Endothelial cell (in vitro differentiated cells): ENCODE measurements around the gene TOB2. TPM values are rescaled to one million over a fixed set of nuclear protein-coding genes. Genes with fewer than 3 reads are reported as not detected.
"Not testable (repeated sequence)": the region's sequence is repeated elsewhere in the genome, so short reads cannot be mapped to it uniquely, and the experiment has no call there.

Experiments
- DNase-seq: peaks from one replicate; pipeline ENCODE4 v3.0.0; 2021; ENCODE audit warnings: low spot score
- H3K27ac Mint-ChIP-seq: one replicate; pipeline ENCODE4 v1.8.0; 2021; ENCODE audit warnings: mixed read lengths, inconsistent platforms; ENCODE audit not compliant: unreplicated experiment
- H3K27me3 Mint-ChIP-seq: one replicate; pipeline ENCODE4 v1.8.0; 2021; ENCODE audit warnings: mild to moderate bottlenecking, moderate library complexity, mixed read lengths, inconsistent platforms; ENCODE audit not compliant: unreplicated experiment
- H3K36me3 Mint-ChIP-seq: one replicate; pipeline ENCODE4 v1.8.0; 2021; ENCODE audit warnings: mild to moderate bottlenecking, low read depth, mixed read lengths, inconsistent platforms; ENCODE audit not compliant: unreplicated experiment
- H3K4me1 Mint-ChIP-seq: one replicate; pipeline ENCODE4 v1.8.0; 2021; ENCODE audit warnings: mild to moderate bottlenecking, mixed read lengths, inconsistent platforms; ENCODE audit not compliant: unreplicated experiment
- H3K4me3 Mint-ChIP-seq: one replicate; pipeline ENCODE4 v1.8.0; 2021; ENCODE audit warnings: mild to moderate bottlenecking, mixed read lengths, inconsistent platforms; ENCODE audit not compliant: unreplicated experiment
- H3K9me3 Mint-ChIP-seq: one replicate; pipeline ENCODE4 v1.8.0; 2021; ENCODE audit warnings: mixed read lengths, inconsistent platforms; ENCODE audit not compliant: unreplicated experiment
- CTCF ChIP-seq: fragments of 200-600 bp; sonication (generic); IDR thresholded peaks from one replicate; pipeline ENCODE4 v1.5.0; 2021; ENCODE audit warnings: antibody characterized with exemption; ENCODE audit not compliant: unreplicated experiment
- total RNA-seq: library from RNA; stranded (reverse); fragmentation: NEBNext Ultra II Directional; extraction: Animal tissue kit (Norgen Biotek cat#: 25700); gene quantifications from one replicate; pipeline ENCODE4 v1.2.1, GENCODE V29; 2021; ENCODE audit not compliant: unreplicated experiment

The TOB2 gene
- total RNA-seq, 1 donor from 2014 or later, result 60.3 TPM

- H3K27ac Mint-ChIP-seq, result peak within 1 kb of the TSS; percentile 99
- peaks cover 29% of the 10 kb centered on the region for H3K4me1 Mint-ChIP-seq
- no peaks in the 10 kb centered on the region for H3K9me3 Mint-ChIP-seq
- peak; percentile 97 for DNase-seq
- no peak for TF ChIP-seq CTCF
- H3K27me3 Mint-ChIP-seq, result peaks cover 7% of the 10 kb centered on the region
- H3K36me3 Mint-ChIP-seq, result peaks cover 35% of the 10 kb centered on the region
- H3K4me3 Mint-ChIP-seq, result peak within 1 kb of the TSS; percentile 97
Observed at GRCh38 chr22:41468381-41469217, 22.0 kb upstream of the TOB2 start, which contains the start of the genes ACO2 and PHF5A. Gene ACO2, plus strand, starts transcription at chr22:41469117. Its CDS starts 30 bp downstream, at chr22:41469147. Gene PHF5A, minus strand, starts transcription at chr22:41468692. Its CDS starts 39 bp downstream, at chr22:41468653.

- no peaks in the 10 kb centered on the region for H3K4me1 Mint-ChIP-seq
- no peaks in the 10 kb centered on the region for H3K9me3 Mint-ChIP-seq
- DNase-seq, result no peak
- TF ChIP-seq CTCF, result no peak
- no peak overlapping the region for H3K4me3 Mint-ChIP-seq
- H3K27me3 Mint-ChIP-seq, result no peaks in the 10 kb centered on the region
- peaks cover 28% of the 10 kb centered on the region for H3K36me3 Mint-ChIP-seq
- no peak overlapping the region for H3K27ac Mint-ChIP-seq
Observed at GRCh38 chr22:41461901-41462300, 15.3 kb upstream of the TOB2 start.

- not testable (repeated sequence) for H3K9me3 Mint-ChIP-seq, H3K4me3 Mint-ChIP-seq, DNase-seq, H3K27me3 Mint-ChIP-seq, H3K27ac Mint-ChIP-seq, H3K4me1 Mint-ChIP-seq
- H3K36me3 Mint-ChIP-seq, result peaks cover 22% of the 10 kb centered on the region
Observed at GRCh38 chr22:41460071-41460470, 13.5 kb upstream of the TOB2 start.

- no peak for TF ChIP-seq CTCF
- Mint-ChIP-seq H3K9me3 (no peaks in the 10 kb centered on the region), H3K36me3 (peaks cover 17% of the 10 kb centered on the region), H3K4me1 (no peaks in the 10 kb centered on the region), H3K4me3 (no peak overlapping the region), H3K27ac (no peak overlapping the region), H3K27me3 (no peaks in the 10 kb centered on the region)
- no peak for DNase-seq
Observed at GRCh38 chr22:41459431-41459830, 12.8 kb upstream of the TOB2 start.

GRCh38 chr22:41458161-41458728 is 11.6 kb upstream of the TOB2 start:
- no peak for DNase-seq
- peaks cover 1% of the 10 kb centered on the region for H3K4me1 Mint-ChIP-seq
- H3K27me3 Mint-ChIP-seq, result no peaks in the 10 kb centered on the region
- no peak overlapping the region for H3K4me3 Mint-ChIP-seq
- no peak for TF ChIP-seq CTCF
- H3K9me3 Mint-ChIP-seq, result no peaks in the 10 kb centered on the region
- no peak overlapping the region for H3K27ac Mint-ChIP-seq
- H3K36me3 Mint-ChIP-seq, result peaks cover 10% of the 10 kb centered on the region
